Fibroblast of villous mesenchyme (primary cell): ENCODE results near the gene CBR3. TPM values are rescaled to one million over a fixed set of nuclear protein-coding genes. Genes with fewer than 3 reads are reported as not detected.
"Not testable (repeated sequence)": the region's sequence is repeated elsewhere in the genome, so short reads cannot be mapped to it uniquely, and the experiment has no call there.

ENCODE experiments used
- DNase-seq: peaks from one replicate; pipeline ENCODE4 v3.0.0-alpha.2; 2010; ENCODE audit warnings: low read depth
- H3K4me3 ChIP-seq: 2 replicates; pipeline ENCODE4 v1.5.1; 2011; ENCODE audit warnings: low read depth, mild to moderate bottlenecking, low read length
- CTCF ChIP-seq: IDR thresholded peaks from 2 replicates; pipeline ENCODE4 v1.5.1; 2012; ENCODE audit warnings: low read depth, mild to moderate bottlenecking, low read length; ENCODE audit not compliant: insufficient read depth
- total RNA-seq: library from RNA; depleted of rRNA; stranded (reverse); fragments of >200 nt; gene quantifications from 2 replicates; pipeline ENCODE4 v1.2.3, GENCODE V29; 2012

Gene CBR3
- total RNA-seq, 1 donor, result 12.1 TPM

- TF ChIP-seq CTCF, result no peak
- H3K4me3 ChIP-seq, result no peak overlapping the region
- peak; percentile 13 for DNase-seq
Measured at GRCh38 chr21:36097427-36098181, 37.3 kb upstream of the CBR3 start.

GRCh38 chr21:36098182-36098532, 36.7 kb upstream of the CBR3 start:
- H3K4me3 ChIP-seq, result no peak overlapping the region
- no peak for TF ChIP-seq CTCF
- DNase-seq, result no peak

GRCh38 chr21:36099000-36099399, 35.9 kb upstream of the CBR3 start:
- no peak for TF ChIP-seq CTCF
- H3K4me3 ChIP-seq, result no peak overlapping the region
- no peak for DNase-seq

- not testable (repeated sequence) for H3K4me3 ChIP-seq, DNase-seq
Measured at GRCh38 chr21:36099695-36100211, 35.1 kb upstream of the CBR3 start.

- no peak for TF ChIP-seq CTCF
- H3K4me3 ChIP-seq, result no peak overlapping the region
- no peak for DNase-seq
Measured at GRCh38 chr21:36100971-36101641, 33.8 kb upstream of the CBR3 start.

- no peak overlapping the region for H3K4me3 ChIP-seq
- DNase-seq, result no peak
- TF ChIP-seq CTCF, result no peak
Measured at GRCh38 chr21:36103434-36103833, 31.4 kb upstream of the CBR3 start.
